ENCODE measurements around the gene RRP36. TPM values are rescaled to one million over a fixed set of nuclear protein-coding genes. Genes with fewer than 3 reads are reported as not detected.

RRP36 gene
- total RNA-seq, 1 donor from 2014 or later = 125 TPM

DNA sequence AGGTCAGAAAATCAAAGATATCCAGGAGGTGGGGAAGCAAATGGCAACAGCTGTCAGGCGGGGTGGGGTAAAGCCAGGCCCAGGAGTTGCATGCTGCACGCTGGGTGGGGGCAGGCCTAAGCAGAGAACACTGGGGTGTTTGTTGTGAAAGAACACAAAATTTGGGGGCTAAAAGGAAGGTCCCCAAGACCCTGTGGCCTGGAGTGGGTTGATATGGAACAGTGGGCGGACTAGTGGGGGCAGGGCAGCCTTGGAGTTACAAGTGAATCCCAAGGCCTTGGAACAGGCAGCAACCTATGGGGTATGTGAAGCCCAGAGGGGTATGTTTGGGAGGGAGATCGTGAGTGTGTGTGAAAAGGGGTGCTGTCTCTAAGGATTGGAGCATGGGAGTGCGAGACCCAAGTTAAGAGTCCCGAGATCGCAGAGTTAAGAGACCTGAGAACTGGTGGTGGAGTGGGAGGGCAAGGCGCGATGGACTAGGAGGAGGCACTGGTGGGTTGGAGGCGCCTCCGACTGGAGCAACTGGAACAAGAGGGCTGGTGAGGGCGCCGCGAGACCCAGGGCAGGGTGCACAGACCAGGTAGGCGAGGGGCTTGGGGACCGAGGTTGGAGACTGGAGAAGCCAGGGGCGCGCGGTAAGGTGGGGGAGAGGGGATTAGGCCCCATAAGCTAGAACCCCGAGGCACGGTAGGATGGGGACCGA, 31.6 kb downstream of the RRP36 start:
- TF ChIP-seq, protein P1, sequence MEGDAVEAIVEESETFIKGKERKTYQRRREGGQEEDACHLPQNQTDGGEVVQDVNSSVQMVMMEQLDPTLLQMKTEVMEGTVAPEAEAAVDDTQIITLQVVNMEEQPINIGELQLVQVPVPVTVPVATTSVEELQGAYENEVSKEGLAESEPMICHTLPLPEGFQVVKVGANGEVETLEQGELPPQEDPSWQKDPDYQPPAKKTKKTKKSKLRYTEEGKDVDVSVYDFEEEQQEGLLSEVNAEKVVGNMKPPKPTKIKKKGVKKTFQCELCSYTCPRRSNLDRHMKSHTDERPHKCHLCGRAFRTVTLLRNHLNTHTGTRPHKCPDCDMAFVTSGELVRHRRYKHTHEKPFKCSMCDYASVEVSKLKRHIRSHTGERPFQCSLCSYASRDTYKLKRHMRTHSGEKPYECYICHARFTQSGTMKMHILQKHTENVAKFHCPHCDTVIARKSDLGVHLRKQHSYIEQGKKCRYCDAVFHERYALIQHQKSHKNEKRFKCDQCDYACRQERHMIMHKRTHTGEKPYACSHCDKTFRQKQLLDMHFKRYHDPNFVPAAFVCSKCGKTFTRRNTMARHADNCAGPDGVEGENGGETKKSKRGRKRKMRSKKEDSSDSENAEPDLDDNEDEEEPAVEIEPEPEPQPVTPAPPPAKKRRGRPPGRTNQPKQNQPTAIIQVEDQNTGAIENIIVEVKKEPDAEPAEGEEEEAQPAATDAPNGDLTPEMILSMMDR (IDR thresholded peaks at IDR 0.05; ENCODE audit: insufficient read depth, low read length, poor library complexity, severe bottlenecking) = no peak
- H3K27me3 ChIP-seq (ENCODE audit: control insufficient read depth, insufficient read depth, low read length) = no peaks in the 10 kb centered on the region
- peak overlapping the region; percentile 62 for H3K4me3 ChIP-seq (ENCODE audit: low read depth, low read length)
- no peak for DNase-seq (ENCODE audit: low read depth)
- peaks cover 4% of the 10 kb centered on the region for H3K36me3 ChIP-seq (ENCODE audit: control insufficient read depth, insufficient read depth, low read length)

DNA sequence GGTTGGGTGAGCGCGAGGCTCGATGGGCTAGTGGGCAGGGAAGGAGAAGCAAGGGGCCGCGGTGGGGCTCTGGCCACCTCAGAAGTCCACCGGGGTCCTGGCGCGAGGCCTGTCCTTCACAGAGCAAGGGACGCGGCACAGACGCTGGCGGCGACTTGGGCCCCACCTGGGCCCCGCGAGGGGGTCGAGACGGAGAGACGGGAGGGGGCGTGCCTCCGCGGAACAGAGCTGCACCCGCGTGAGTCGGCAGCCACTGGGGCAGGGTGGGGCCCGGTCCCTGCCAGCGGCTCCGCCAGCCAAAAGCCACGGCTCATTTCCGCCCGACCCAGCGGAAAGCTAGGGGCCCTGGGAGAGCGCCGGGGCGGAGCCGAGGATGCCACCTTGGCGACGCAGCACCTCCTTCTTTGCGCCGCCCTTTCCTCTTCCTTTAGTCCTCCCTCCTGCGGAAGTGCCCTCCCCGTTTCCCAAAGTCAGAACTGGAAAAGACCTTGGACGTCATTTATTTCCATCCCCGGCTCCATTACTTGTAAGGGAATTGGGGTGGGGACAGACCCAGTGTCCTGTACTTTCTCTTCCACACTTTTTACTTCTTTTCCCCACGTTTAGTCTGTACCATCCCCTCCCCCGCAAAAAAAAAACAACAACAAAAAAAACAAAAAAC, 32.3 kb downstream of the RRP36 start, which contains the start of gene CUL7:
TSS of gene CUL7 (minus strand) at position 307 of the 661 bp plus-strand sequence. CDS start 1,063 bp downstream, outside the sequence.
- no peaks in the 10 kb centered on the region for H3K27me3 ChIP-seq (ENCODE audit: control insufficient read depth, insufficient read depth, low read length)
- H3K36me3 ChIP-seq (ENCODE audit: control insufficient read depth, insufficient read depth, low read length) = peaks cover 2% of the 10 kb centered on the region
- TF ChIP-seq, protein P1 (IDR thresholded peaks at IDR 0.05; ENCODE audit: insufficient read depth, low read length, poor library complexity, severe bottlenecking) = no peak
- peak; percentile 84 for DNase-seq (ENCODE audit: low read depth)
- H3K4me3 ChIP-seq (ENCODE audit: low read depth, low read length) = peak within 1 kb of the TSS; percentile 62

DNA sequence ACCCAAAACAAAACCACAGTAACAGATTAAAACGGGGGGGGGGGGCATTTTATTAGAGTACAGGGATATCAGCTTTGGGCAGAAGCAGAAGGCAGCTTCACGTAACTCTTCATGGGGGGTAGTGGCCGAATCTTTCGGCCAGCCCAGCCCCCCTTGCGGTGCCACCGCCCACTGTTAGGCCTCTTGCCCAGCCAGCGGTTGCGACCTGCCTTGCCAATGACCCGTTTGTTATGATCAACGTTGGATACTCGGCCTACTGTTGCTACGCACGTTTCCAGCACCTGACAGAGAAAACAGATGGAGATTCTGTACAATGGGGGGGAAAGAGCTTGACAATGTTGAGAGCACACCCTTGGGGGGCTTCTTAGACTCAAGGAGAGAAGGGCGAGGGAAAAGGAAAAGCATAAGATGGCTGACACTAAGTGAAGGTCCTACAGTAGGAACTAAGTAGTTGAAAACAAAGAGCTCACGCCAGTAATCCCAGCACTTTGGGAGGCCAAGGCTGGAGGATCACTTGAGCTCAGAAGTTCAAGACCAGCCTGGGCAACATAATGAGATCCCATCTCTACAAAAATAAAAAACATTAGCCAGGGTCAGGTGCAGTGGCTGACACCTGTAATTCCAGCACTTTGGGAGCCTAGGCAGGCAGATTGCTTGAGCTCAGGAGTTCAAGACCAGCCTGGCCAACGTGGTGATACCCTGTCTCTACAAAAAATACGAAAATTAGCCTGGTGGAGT, 33.0 kb downstream of the RRP36 start:
- TF ChIP-seq, protein P1 (IDR thresholded peaks at IDR 0.05; ENCODE audit: insufficient read depth, low read length, poor library complexity, severe bottlenecking) = no peak
- DNase-seq (ENCODE audit: low read depth) = no peak
- no peaks in the 10 kb centered on the region for H3K27me3 ChIP-seq (ENCODE audit: control insufficient read depth, insufficient read depth, low read length)
- H3K36me3 ChIP-seq (ENCODE audit: control insufficient read depth, insufficient read depth, low read length) = peaks cover 2% of the 10 kb centered on the region
- peak overlapping the region; percentile 62 for H3K4me3 ChIP-seq (ENCODE audit: low read depth, low read length)

DNA sequence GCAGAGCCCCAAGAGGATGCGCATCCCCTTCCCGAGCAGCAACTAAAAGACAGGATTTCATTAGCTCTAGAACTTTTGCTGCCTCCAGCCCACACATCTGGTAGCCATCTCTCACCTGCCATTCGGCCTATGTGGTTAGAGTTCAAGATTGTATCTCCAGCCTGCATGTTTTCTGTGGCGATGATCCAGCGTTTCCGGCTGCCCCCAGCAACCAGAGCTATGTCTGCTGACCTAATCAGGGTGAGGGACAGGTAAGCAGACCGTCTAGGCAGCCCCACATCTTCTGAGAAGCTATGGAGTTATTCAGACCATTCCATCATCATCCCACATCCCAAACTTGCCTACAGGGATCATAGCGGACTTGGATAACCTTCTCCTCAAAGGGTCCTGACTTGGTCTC, 34.5 kb downstream of the RRP36 start:
- Histone ChIP-seq H3K36me3 (ENCODE audit: control insufficient read depth, insufficient read depth, low read length) (no peaks in the 10 kb centered on the region), H3K27me3 (ENCODE audit: control insufficient read depth, insufficient read depth, low read length) (no peaks in the 10 kb centered on the region), H3K4me3 (ENCODE audit: low read depth, low read length) (no peak overlapping the region)
- TF ChIP-seq, protein P1 (IDR thresholded peaks at IDR 0.05; ENCODE audit: insufficient read depth, low read length, poor library complexity, severe bottlenecking) = no peak
- DNase-seq (ENCODE audit: low read depth) = no peak

DNA sequence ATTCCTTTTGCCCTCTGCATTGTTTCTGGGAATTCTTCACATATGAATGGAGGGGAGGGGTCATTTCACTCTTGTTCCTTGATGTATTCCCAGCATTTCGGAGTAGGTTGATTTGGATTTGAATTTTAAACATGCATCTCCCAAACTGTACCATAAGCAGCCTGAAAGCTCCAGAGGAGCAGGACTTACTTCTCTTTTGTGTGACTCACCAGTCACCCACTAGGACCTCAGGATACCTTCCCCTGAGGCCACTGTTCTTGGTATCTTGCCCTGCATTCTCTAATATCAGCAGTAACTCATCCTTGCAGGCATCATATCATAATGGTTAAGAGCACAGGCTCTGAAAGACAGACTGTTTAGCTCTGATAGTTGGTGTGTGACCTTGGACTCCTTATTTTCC, 37.1 kb downstream of the RRP36 start:
- Histone ChIP-seq H3K36me3 (ENCODE audit: control insufficient read depth, insufficient read depth, low read length) (no peaks in the 10 kb centered on the region), H3K27me3 (ENCODE audit: control insufficient read depth, insufficient read depth, low read length) (no peaks in the 10 kb centered on the region), H3K4me3 (ENCODE audit: low read depth, low read length) (peak overlapping the region; percentile 98)
- no peak for DNase-seq (ENCODE audit: low read depth)
- TF ChIP-seq, protein P1 (IDR thresholded peaks at IDR 0.05; ENCODE audit: insufficient read depth, low read length, poor library complexity, severe bottlenecking) = no peak
